ENCODE measurements around the gene FBXO46.

FBXO46 gene

GRCh38 chr19:45681391-45682015 is 49.2 kb downstream of the FBXO46 start:
- peak; percentile 56 to 85 for DNase-seq

GRCh38 chr19:45677351-45678230 is 53.1 kb downstream of the FBXO46 start:
- DNase-seq: peak; percentile 31 to 36

DNA sequence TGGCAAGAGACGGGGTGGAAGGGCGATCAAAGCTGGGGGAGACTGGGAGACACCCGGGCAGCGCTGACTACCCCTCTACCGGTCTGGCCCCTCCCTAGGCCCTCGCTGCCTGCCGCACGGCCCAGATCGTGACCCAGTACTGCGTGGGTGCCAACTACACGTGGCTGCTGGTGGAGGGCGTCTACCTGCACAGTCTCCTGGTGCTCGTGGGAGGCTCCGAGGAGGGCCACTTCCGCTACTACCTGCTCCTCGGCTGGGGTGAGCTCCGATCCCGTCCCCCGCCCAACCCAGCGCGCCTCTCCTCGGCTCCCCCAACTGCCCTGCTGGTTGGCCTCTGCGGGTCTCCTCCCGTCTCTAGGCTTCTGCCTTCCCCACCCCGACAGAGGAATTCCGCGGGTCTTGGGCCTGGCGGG is 53.8 kb downstream of the FBXO46 start:
- DNase-seq: no peak

DNA sequence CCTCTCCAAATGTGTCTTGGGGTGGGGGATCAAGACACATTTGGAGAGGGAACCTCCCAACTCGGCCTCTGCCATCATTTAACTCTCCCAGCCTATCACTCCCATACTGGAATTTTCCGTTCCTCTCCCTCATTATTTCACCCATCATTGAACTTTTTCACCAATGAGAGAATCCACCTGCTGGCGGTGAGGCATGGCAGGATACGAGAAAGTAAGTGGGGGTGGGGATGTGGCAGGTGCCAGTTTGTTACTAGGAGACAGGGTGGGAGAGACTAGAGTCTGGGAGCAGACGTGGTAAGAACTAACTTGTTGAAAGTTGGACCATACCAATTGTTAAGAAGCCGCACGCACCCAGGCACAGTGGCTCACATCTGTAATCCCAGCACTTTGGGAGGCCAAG is 55.8 kb downstream of the FBXO46 start:
- no peak for DNase-seq

DNA sequence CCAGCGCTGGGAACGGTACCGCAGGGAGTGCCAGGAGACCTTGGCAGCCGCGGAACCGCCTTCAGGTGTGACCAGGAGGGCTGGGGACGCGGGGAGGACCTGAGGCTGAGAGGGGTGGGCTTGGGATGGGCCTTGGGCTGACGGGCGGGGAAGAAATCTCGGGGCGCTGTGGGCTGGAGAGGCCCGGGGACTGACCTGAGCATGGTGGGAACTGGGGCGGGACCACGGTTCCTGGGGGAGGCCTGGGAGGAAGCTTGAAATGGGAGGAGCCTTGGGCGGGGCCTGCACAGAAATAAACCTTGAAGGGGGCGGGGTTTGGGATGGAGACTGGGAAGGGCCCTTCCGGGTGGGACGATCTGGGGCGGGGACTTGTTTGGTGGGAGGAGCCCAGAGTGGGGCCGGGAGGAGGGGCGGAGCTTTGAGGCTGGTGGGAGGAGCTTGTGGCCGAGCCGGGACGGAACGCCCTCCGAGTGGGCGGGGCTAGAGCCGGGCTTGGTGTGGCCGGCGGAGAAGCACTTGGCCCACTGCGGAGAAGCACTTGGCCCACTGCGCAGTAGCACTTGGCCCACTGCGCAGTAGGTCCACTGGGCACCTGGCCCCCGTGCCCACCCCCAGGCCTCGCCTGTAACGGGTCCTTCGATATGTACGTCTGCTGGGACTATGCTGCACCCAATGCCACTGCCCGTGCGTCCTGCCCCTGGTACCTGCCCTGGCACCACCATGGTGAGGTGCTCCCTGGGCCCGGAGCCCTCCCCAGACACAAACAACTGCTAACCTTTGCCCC is 59.8 kb downstream of the FBXO46 start:
- peak; percentile 76 to 95 for DNase-seq

DNA sequence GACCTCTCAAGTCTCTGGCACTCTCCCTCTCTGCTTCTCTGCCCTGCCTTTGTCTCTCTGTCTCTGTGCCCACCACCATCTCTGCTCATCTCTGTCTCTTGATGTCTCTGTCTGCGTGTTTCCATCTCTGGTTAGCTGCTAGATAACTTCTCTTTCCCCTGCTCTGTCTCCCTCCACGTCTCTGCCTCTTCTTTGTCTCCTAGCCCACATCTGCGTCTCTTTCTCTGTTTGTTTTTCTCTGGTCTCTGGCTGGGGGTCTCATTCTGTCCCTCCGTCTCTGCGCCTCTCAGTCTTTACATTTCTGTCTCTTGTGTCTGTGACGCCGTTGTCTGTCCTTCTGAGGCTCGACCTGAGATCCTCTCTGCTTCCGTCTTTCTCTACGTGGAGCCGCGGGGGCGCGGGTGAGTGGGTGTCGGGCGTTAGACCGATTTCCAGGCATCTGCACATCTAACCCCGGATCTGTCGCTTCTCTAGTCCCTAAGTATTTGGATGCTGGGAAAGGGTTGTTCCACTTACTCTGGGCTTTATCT is 62.3 kb downstream of the FBXO46 start:
- peak; percentile 14 to 16 for DNase-seq

- DNase-seq: peak; percentile 79 to 86
Observed at GRCh38 chr19:45667620-45668341, 62.9 kb downstream of the FBXO46 start, which contains the start of gene GIPR. GIPR (plus strand) TSS chr19:45668221; CDS start chr19:45669521, 1,300 bp downstream.

- DNase-seq: no peak
Observed at GRCh38 chr19:45664575-45664974, 66.1 kb downstream of the FBXO46 start.

- DNase-seq: no peak
Observed at GRCh38 chr19:45663800-45664199, 66.9 kb downstream of the FBXO46 start.

GRCh38 chr19:45660636-45661035 is 70.1 kb downstream of the FBXO46 start:
- no peak for DNase-seq
